HEK293T (cell line): ENCODE measurements around the gene MAP2K7.

ENCODE experiments used
- CTCF ChIA-PET: fragments of 350-600 bp; formaldehyde crosslinking; extraction: SDS; loops from one replicate; lab custom pipeline; 2021; ENCODE audit warnings: antibody characterized with exemption, inconsistent platforms; lab: Yijun Ruan, JAX
- POLR2A ChIA-PET: fragments of 350-600 bp; formaldehyde crosslinking; extraction: SDS; loops from one replicate; lab custom pipeline; 2020; ENCODE audit warnings: antibody characterized with exemption, inconsistent platforms; lab: Yijun Ruan, JAX
- DNase-seq: peaks from one replicate; pipeline ENCODE4 v3.0.0; 2012; ENCODE audit warnings: mixed read lengths; ENCODE audit errors: extremely low spot score
- ARNT ChIP-seq: fragments of 450-650 bp; IDR thresholded peaks from 2 replicates; pipeline ENCODE4 v1.6.1; 2017; ENCODE audit warnings: mild to moderate bottlenecking
- BHLHE40 ChIP-seq: fragments of 450-650 bp; IDR thresholded peaks from 2 replicates; pipeline ENCODE4 v1.6.1; 2016; ENCODE audit warnings: mild to moderate bottlenecking, moderate library complexity, borderline replicate concordance
- CTBP1 ChIP-seq: fragments of 450-650 bp; IDR thresholded peaks from 2 replicates; pipeline ENCODE4 v1.6.1; 2016; ENCODE audit warnings: borderline replicate concordance
- ELF4 ChIP-seq: fragments of 450-650 bp; IDR thresholded peaks from 2 replicates; pipeline ENCODE4 v1.6.1; 2017; ENCODE audit warnings: antibody characterized with exemption
- FOXA1 ChIP-seq: fragments of 450-650 bp; IDR thresholded peaks from 2 replicates; pipeline ENCODE4 v1.6.1; 2016; ENCODE audit warnings: mild to moderate bottlenecking
- FOXK2 ChIP-seq: fragments of 450-650 bp; IDR thresholded peaks from 2 replicates; pipeline ENCODE4 v1.6.1; 2016; ENCODE audit warnings: mild to moderate bottlenecking
- FOXM1 ChIP-seq: fragments of 450-650 bp; IDR thresholded peaks from 2 replicates; pipeline ENCODE4 v1.6.1; 2017; ENCODE audit warnings: mild to moderate bottlenecking, borderline replicate concordance
- HDGF ChIP-seq: fragments of 450-650 bp; IDR thresholded peaks from 2 replicates; pipeline ENCODE4 v1.6.1; 2017; ENCODE audit warnings: antibody characterized with exemption, borderline replicate concordance
- L3MBTL2 ChIP-seq: fragments of 450-650 bp; conservative IDR thresholded peaks from 2 replicates; pipeline ENCODE4 v1.6.1; 2016; ENCODE audit warnings: mild to moderate bottlenecking
- LEF1 ChIP-seq: fragments of 450-650 bp; IDR thresholded peaks from 2 replicates; pipeline ENCODE4 v1.6.1; 2017; ENCODE audit warnings: mild to moderate bottlenecking, borderline replicate concordance
- NFRKB ChIP-seq: fragments of 450-650 bp; IDR thresholded peaks from 2 replicates; pipeline ENCODE4 v1.6.1; 2016; ENCODE audit warnings: mild to moderate bottlenecking, moderate library complexity
- SP1 ChIP-seq: fragments of 450-650 bp; IDR thresholded peaks from 2 replicates; pipeline ENCODE4 v1.6.1; 2017
- SUZ12 ChIP-seq: fragments of 450-650 bp; IDR thresholded peaks from 2 replicates; pipeline ENCODE4 v1.6.1; 2016; ENCODE audit warnings: mild to moderate bottlenecking
- TARDBP ChIP-seq: fragments of 450-650 bp; IDR thresholded peaks from 2 replicates; pipeline ENCODE4 v1.6.1; 2016
- ZNF384 ChIP-seq: fragments of 450-650 bp; IDR thresholded peaks from 2 replicates; pipeline ENCODE4 v1.6.1; 2016
- TF ChIP-seq, protein P1 (sequence below): fragments of 450-650 bp; IDR thresholded peaks from 2 replicates; pipeline ENCODE4 v1.6.1; 2016

Gene MAP2K7

DNA sequence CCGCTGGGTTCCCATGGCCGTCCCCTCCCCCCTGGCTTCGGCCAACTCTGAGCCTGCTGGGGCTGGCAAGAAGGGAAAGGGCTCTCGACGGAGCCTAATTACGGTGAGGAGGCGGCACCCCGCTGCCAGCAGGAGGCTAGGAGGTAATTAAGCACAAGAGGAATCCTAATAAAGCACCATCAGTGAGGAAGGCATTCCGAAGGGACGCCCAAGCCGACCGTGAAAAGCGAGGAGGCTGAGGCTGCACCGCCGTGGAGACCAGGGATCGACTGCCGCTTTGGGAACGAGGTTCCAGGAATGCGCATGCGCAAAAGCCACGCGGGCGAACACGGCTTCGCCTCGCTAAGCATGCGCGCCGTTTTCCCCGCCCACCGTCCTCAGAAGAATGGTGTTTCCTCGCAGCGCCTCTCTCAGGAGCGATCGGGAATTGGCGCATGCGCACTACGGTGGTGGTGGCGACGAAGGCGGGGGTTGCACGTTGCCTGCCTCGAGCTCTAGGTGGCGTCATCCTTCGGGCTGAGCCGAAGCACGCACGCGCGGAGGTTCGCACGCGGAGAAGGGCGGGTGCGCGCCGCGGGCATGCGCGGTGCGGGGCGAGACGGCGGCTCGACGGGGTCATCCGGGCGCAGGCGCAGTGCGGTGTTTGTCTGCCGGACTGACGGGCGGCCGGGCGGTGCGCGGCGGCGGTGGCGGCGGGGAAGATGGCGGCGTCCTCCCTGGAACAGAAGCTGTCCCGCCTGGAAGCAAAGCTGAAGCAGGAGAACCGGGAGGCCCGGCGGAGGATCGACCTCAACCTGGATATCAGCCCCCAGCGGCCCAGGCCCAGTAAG lies at the start of gene MAP2K7:
Gene MAP2K7, plus strand, starts transcription at position 634 of the 830 bp plus-strand sequence. Its CDS starts 68 bp downstream, at position 702.
- peak; percentile 99 for DNase-seq
- CTCF ChIA-PET = interaction anchor here (0.6 to 1.2 kb wide), 4 partner anchors 17 to 141 kb away, joined by 3 to 4 read pairs (median 3); partner anchors contain the start of gene SNAPC2
- POLR2A ChIA-PET = interaction anchor here (0.7 to 1.9 kb wide), 20 partner anchors 9 to 610 kb away, joined by 3 to 30 read pairs (median 4); partner anchors contain the start of genes LRRC8E, SNAPC2, TGFBR3L and TIMM44
- TF ChIP-seq HDGF = no peak
- TF ChIP-seq, protein P1, sequence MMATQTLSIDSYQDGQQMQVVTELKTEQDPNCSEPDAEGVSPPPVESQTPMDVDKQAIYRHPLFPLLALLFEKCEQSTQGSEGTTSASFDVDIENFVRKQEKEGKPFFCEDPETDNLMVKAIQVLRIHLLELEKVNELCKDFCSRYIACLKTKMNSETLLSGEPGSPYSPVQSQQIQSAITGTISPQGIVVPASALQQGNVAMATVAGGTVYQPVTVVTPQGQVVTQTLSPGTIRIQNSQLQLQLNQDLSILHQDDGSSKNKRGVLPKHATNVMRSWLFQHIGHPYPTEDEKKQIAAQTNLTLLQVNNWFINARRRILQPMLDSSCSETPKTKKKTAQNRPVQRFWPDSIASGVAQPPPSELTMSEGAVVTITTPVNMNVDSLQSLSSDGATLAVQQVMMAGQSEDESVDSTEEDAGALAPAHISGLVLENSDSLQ = no peak; the same call in 1 of the 2 replicates
- TF ChIP-seq L3MBTL2 = peak; percentile 93
- no peak for TF ChIP-seq FOXK2
- TF ChIP-seq SP1 = no peak
- TF ChIP-seq ZNF384 = no peak

DNA sequence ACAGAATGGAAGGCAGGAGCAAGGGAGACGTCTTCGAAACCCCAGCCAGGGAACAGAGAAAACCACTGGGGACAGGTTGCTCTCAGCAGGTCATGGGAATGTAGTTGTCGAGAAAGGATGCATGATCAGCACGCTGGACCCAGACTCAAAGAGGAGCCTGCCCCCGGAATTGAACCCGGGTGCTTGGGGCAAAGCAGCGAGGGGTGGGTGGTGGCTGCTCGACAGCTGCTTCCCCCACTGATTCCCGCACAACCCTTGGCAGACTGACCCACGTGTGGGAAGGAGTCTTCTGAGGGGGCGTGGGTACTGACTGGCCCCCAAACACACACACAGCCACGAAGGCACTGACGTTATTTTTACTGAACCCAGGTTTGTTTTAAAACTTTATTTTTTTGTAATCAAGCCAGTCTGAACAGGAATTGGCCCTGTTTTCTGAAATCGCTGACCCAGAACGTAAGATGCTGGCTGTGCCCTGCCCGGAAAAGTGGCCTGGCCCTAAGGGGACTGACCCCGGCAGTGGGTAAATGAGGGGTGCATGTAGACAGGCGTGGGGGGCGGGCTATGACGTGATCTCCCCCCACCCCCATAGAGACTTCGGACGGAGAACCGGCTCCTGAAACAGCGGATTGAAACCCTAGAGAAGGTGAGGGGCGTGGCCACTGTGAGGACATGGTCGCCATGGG lies 48.1 kb upstream of the MAP2K7 start:
- CTCF ChIA-PET = no interaction called here
- DNase-seq = no peak
- POLR2A ChIA-PET = no interaction called here
- no peak for TF ChIP-seq FOXK2
- no peak for TF ChIP-seq FOXA1
- TF ChIP-seq ARNT = no peak
- TF ChIP-seq ELF4 = no peak
- TF ChIP-seq NFRKB = no peak
- TF ChIP-seq TARDBP = no peak
- no peak for TF ChIP-seq FOXM1
- TF ChIP-seq CTBP1 = no peak
- TF ChIP-seq L3MBTL2 = no peak
- TF ChIP-seq HDGF = no peak
- TF ChIP-seq, protein P1 = no peak
- TF ChIP-seq SUZ12 = no peak
- TF ChIP-seq BHLHE40 = no peak
- no peak for TF ChIP-seq ZNF384
- TF ChIP-seq SP1 = no peak

DNA sequence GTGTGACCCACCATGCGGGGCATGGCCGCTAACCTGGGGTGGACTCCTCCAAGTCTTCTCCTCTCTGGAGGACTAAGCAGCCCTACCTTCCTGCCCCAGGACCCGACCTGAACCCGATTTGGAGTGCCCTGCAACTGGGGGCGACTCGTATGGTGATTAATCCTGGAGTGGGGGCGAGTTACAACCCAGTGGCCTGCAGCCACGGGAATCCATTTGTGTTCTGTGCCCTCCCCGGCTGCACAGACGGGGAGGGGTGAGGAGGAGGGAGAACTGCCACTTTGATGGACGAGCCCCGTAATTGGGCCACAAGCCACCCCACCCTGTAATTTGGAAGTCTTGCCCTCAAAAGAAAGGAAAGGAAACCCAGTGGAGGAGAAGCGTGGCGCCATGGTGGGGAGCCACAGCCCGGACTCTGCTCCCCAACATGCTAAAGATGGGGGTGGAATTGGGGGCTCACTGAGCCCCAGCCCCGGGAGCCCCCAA lies 47.5 kb upstream of the MAP2K7 start:
- DNase-seq = no peak
- POLR2A ChIA-PET = no interaction called here
- CTCF ChIA-PET = interaction anchor here (3.4 kb wide), 1 partner anchor 13 kb away, joined by 16 read pairs; no protein-coding TSS in a partner anchor
- TF ChIP-seq CTBP1 = no peak
- no peak for TF ChIP-seq ARNT
- TF ChIP-seq LEF1 = no peak
- TF ChIP-seq, protein P1 = no peak
- TF ChIP-seq L3MBTL2 = no peak
- TF ChIP-seq ELF4 = no peak
- no peak for TF ChIP-seq FOXA1
- no peak for TF ChIP-seq ZNF384
- no peak for TF ChIP-seq HDGF
- TF ChIP-seq SP1 = no peak
- no peak for TF ChIP-seq SUZ12
- no peak for TF ChIP-seq TARDBP
- TF ChIP-seq FOXM1 = no peak
- TF ChIP-seq FOXK2 = no peak
- no peak for TF ChIP-seq BHLHE40
- TF ChIP-seq NFRKB = no peak

DNA sequence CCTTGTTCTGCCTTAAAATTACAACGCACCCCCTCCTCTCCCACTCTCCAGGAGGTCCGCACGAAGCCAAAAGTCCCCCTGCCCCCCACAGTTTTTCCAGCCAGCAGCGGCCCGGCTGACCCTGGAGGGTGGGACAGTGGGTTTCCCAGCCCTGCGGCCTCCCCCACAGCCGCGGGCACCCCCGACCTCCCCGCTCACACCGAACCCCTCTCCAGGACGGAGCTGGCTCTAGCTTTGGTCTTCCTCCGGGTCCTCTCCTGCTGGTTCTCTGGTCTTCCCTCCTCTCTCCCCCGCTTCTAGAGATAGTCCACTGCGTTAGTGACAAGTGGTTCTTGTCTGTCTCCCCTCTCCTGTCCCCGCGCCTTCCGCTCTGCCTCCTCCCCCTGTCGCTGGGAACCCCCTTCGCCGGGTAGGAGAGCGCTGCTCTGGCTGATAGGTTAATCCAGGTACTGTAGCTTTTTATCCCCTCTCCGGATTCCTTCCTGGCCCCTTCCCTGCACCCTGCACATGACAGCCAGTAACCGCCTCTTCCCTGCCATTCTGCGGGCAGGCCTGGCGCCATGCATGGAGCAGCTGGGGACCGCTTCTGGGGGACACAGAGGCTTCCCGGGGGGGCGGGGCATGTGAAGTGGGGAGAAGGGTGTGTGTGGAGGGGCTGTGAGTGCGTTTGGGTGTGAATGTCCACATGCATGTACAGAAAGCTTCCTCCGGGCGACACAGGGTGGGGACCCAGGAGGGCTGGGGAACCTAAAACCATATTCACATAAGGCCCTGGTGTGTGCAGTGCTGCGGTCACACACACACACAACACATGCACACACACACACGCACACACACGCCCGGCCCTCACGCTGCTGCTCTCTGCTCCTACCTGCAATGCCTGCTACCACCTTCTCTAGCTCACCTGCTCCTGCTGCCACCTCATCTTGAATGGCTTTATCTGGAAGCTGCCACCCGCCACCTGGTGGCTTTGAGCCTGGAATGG lies 46.7 kb upstream of the MAP2K7 start:
- ChIA-PET CTCF (interaction anchor here (3.4 kb wide), 1 partner anchor 12 kb away, joined by 16 read pairs; no protein-coding TSS in a partner anchor), POLR2A (interaction anchor here (0.9 to 1.1 kb wide), 3 partner anchors 12 to 64 kb away, joined by 3 read pairs; partner anchors contain the start of gene MAP2K7)
- no peak for DNase-seq
- no peak for TF ChIP-seq HDGF
- no peak for TF ChIP-seq LEF1
- TF ChIP-seq FOXM1 = no peak
- TF ChIP-seq TARDBP = no peak
- TF ChIP-seq SP1 = no peak
- TF ChIP-seq FOXA1 = no peak
- no peak for TF ChIP-seq BHLHE40
- TF ChIP-seq ZNF384 = no peak
- no peak for TF ChIP-seq SUZ12
- no peak for TF ChIP-seq NFRKB
- TF ChIP-seq, protein P1 = no peak
- no peak for TF ChIP-seq ELF4
- TF ChIP-seq L3MBTL2 = no peak
- TF ChIP-seq CTBP1 = no peak
- no peak for TF ChIP-seq FOXK2
